Measurements from ENCODE around the gene KTI12.

Gene KTI12

GRCh38 chr1:52003877-52004276 lies 29.7 kb downstream of the KTI12 start:
- TF ChIP-seq EZH2 (optimal IDR thresholded peaks at IDR 0.05; ENCODE audit: low read depth, low read length) = no peak
- TF ChIP-seq CTCF (IDR thresholded peaks at IDR 0.05; ENCODE audit: low read length) = no peak
- no peak for TF ChIP-seq EZH2phosphoT487 (IDR thresholded peaks at IDR 0.05; ENCODE audit: low read length)
- Histone ChIP-seq H3K9me2 (replicated peaks; ENCODE audit: insufficient read depth, low read length) (no peaks in the 10 kb centered on the region), H3F3A (ENCODE audit: insufficient read depth, low read length) (no peaks in the 10 kb centered on the region), H3K4me1 (ENCODE audit: low read length) (peaks cover 6% of the 10 kb centered on the region; the same call in 1 of the 2 replicates), H4K20me1 (ENCODE audit: insufficient read depth, low read length) (no peaks in the 10 kb centered on the region), H3K9me3 (replicated peaks; ENCODE audit: insufficient read depth, low read length) (no peaks in the 10 kb centered on the region), H3K9ac (ENCODE audit: low read length) (no peak overlapping the region), H3K4me2 (ENCODE audit: low read depth, low read length) (no peak overlapping the region), H2AFZ (ENCODE audit: low read length) (no peak overlapping the region), H3K4me3 (ENCODE audit: low read length) (no peak overlapping the region), H3K79me2 (ENCODE audit: low read length) (no peaks in the 10 kb centered on the region), H3K27me3 (replicated peaks; ENCODE audit: insufficient read depth, low read length) (no peaks in the 10 kb centered on the region), H3K36me3 (replicated peaks; ENCODE audit: insufficient read depth, low read length) (no peaks in the 10 kb centered on the region), H3K27ac (ENCODE audit: low read length) (no peak overlapping the region)
- DNase-seq = no peak

GRCh38 chr1:52002038-52002917 lies 31.3 kb downstream of the KTI12 start:
- H3K36me3 ChIP-seq (replicated peaks; ENCODE audit: insufficient read depth, low read length) = no peaks in the 10 kb centered on the region
- no peak for TF ChIP-seq EZH2phosphoT487 (IDR thresholded peaks at IDR 0.05; ENCODE audit: low read length)
- TF ChIP-seq CTCF (IDR thresholded peaks at IDR 0.05; ENCODE audit: low read length) = peak; percentile 94
- TF ChIP-seq EZH2 (optimal IDR thresholded peaks at IDR 0.05; ENCODE audit: low read depth, low read length) = no peak
- no peak overlapping the region for H2AFZ ChIP-seq (ENCODE audit: low read length)
- no peak overlapping the region for H3K27ac ChIP-seq (ENCODE audit: low read length)
- no peaks in the 10 kb centered on the region for H3K9me2 ChIP-seq (replicated peaks; ENCODE audit: insufficient read depth, low read length)
- H4K20me1 ChIP-seq (ENCODE audit: insufficient read depth, low read length) = no peaks in the 10 kb centered on the region
- H3K4me1 ChIP-seq (ENCODE audit: low read length) = peaks cover 6% of the 10 kb centered on the region; the same call in 1 of the 2 replicates
- no peaks in the 10 kb centered on the region for H3K27me3 ChIP-seq (replicated peaks; ENCODE audit: insufficient read depth, low read length)
- H3K9ac ChIP-seq (ENCODE audit: low read length) = no peak overlapping the region
- no peaks in the 10 kb centered on the region for H3K79me2 ChIP-seq (ENCODE audit: low read length)
- H3F3A ChIP-seq (ENCODE audit: insufficient read depth, low read length) = no peaks in the 10 kb centered on the region
- no peak overlapping the region for H3K4me3 ChIP-seq (ENCODE audit: low read length)
- no peaks in the 10 kb centered on the region for H3K9me3 ChIP-seq (replicated peaks; ENCODE audit: insufficient read depth, low read length)
- peak; percentile 89 for DNase-seq
- H3K4me2 ChIP-seq (ENCODE audit: low read depth, low read length) = no peak overlapping the region

GRCh38 chr1:51998701-51999100 lies 34.9 kb downstream of the KTI12 start:
- no peak overlapping the region for H3K4me3 ChIP-seq (ENCODE audit: low read length)
- H3K27ac ChIP-seq (ENCODE audit: low read length) = no peak overlapping the region
- H4K20me1 ChIP-seq (ENCODE audit: insufficient read depth, low read length) = no peaks in the 10 kb centered on the region
- H3K36me3 ChIP-seq (replicated peaks; ENCODE audit: insufficient read depth, low read length) = no peaks in the 10 kb centered on the region
- no peaks in the 10 kb centered on the region for H3K79me2 ChIP-seq (ENCODE audit: low read length)
- no peaks in the 10 kb centered on the region for H3K9me2 ChIP-seq (replicated peaks; ENCODE audit: insufficient read depth, low read length)
- no peak for DNase-seq
- H3K27me3 ChIP-seq (replicated peaks; ENCODE audit: insufficient read depth, low read length) = no peaks in the 10 kb centered on the region
- H2AFZ ChIP-seq (ENCODE audit: low read length) = no peak overlapping the region
- no peaks in the 10 kb centered on the region for H3F3A ChIP-seq (ENCODE audit: insufficient read depth, low read length)
- TF ChIP-seq EZH2 (optimal IDR thresholded peaks at IDR 0.05; ENCODE audit: low read depth, low read length) = no peak
- TF ChIP-seq EZH2phosphoT487 (IDR thresholded peaks at IDR 0.05; ENCODE audit: low read length) = no peak
- TF ChIP-seq CTCF (IDR thresholded peaks at IDR 0.05; ENCODE audit: low read length) = no peak
- H3K9me3 ChIP-seq (replicated peaks; ENCODE audit: insufficient read depth, low read length) = no peaks in the 10 kb centered on the region
- no peak overlapping the region for H3K9ac ChIP-seq (ENCODE audit: low read length)
- H3K4me1 ChIP-seq (ENCODE audit: low read length) = peaks cover 6% of the 10 kb centered on the region; the same call in 1 of the 2 replicates
- no peak overlapping the region for H3K4me2 ChIP-seq (ENCODE audit: low read depth, low read length)

All from MM.1S (cell line).